ENCODE data around the gene SGCA.

GRCh38 chr17:50222922-50223321 is 57.1 kb downstream of the SGCA start:
- TF ChIP-seq, protein P1, sequence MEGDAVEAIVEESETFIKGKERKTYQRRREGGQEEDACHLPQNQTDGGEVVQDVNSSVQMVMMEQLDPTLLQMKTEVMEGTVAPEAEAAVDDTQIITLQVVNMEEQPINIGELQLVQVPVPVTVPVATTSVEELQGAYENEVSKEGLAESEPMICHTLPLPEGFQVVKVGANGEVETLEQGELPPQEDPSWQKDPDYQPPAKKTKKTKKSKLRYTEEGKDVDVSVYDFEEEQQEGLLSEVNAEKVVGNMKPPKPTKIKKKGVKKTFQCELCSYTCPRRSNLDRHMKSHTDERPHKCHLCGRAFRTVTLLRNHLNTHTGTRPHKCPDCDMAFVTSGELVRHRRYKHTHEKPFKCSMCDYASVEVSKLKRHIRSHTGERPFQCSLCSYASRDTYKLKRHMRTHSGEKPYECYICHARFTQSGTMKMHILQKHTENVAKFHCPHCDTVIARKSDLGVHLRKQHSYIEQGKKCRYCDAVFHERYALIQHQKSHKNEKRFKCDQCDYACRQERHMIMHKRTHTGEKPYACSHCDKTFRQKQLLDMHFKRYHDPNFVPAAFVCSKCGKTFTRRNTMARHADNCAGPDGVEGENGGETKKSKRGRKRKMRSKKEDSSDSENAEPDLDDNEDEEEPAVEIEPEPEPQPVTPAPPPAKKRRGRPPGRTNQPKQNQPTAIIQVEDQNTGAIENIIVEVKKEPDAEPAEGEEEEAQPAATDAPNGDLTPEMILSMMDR (IDR thresholded peaks at IDR 0.05): no peak
- no peak for TF ChIP-seq POLR2A (IDR thresholded peaks at IDR 0.05)
- no peak for TF ChIP-seq EP300 (IDR thresholded peaks at IDR 0.05)

All from tibial nerve (tissue), 4 donors.